ENCODE measurements around the gene RPS13. TPM values are rescaled to one million over a fixed set of nuclear protein-coding genes. Genes with fewer than 3 reads are reported as not detected.
A peak's percentile ranks its signal among the peaks of the same experiment; 100 is the strongest.

The RPS13 gene
- 100 to 1,000 TPM; 660 to 806 TPM for total RNA-seq

GRCh38 chr11:17077520-17078401 is at the start of gene RPS13:
Gene RPS13, minus strand, starts transcription at chr11:17077667. Its CDS starts 26 bp downstream, at chr11:17077641.
- peak; percentile 97 to 98 (median 98) for DNase-seq
- Histone ChIP-seq H3K27ac (peak within 1 kb of the TSS; percentile 75 to 94 (median 90)), H3K4me1 (peaks cover 29% of the 10 kb centered on the region), H3K36me3 (replicated peaks in 1 of 2; ENCODE audit: insufficient read depth in 1 of 2, low read depth in 2 of 2) (peaks cover 6 to 21% of the 10 kb centered on the region in 2 donors), H3K9me3 (no peaks in the 10 kb centered on the region), H3K27me3 (no peaks in the 10 kb centered on the region), H3K4me3 (peak within 1 kb of the TSS; percentile 84 to 88)
- ATAC-seq: peak; percentile 100
- intact Hi-C loops (cut with DNase I): no loop called here
- 0% methylated on average over 17 to 55 of the region's 55 CpGs for WGBS, 2 donors
- TF ChIP-seq POLR2A (IDR thresholded peaks at IDR 0.05): peak; percentile 64 to 95 (median 94)
- peak in 1 of 7 experiments; percentile 8 for TF ChIP-seq CTCF (IDR thresholded peaks at IDR 0.05)

GRCh38 chr11:17121981-17122380 is 44.5 kb upstream of the RPS13 start:
- no peak for ATAC-seq
- H3K4me3 ChIP-seq: no peak overlapping the region
- 93 to 94% methylated on average over 2 of the region's 2 CpGs for WGBS, 2 donors
- H3K27me3 ChIP-seq: no peaks in the 10 kb centered on the region
- H3K36me3 ChIP-seq (replicated peaks in 1 of 2; ENCODE audit: insufficient read depth in 1 of 2, low read depth in 2 of 2): peaks cover 2 to 4% of the 10 kb centered on the region in 2 donors
- H3K4me1 ChIP-seq: no peaks in the 10 kb centered on the region
- DNase-seq: no peak
- H3K27ac ChIP-seq: no peak overlapping the region
- intact Hi-C loops (cut with DNase I): no loop called here
- TF ChIP-seq CTCF (IDR thresholded peaks at IDR 0.05): no peak
- no peak for TF ChIP-seq POLR2A (IDR thresholded peaks at IDR 0.05)
- H3K9me3 ChIP-seq: no peaks in the 10 kb centered on the region

- Histone ChIP-seq H3K9me3 (no peaks in the 10 kb centered on the region), H3K4me3 (no peak overlapping the region), H3K36me3 (replicated peaks in 1 of 2; ENCODE audit: insufficient read depth in 1 of 2, low read depth in 2 of 2) (peaks cover 5 to 7% of the 10 kb centered on the region in 2 donors), H3K27ac (no peak overlapping the region), H3K4me1 (no peaks in the 10 kb centered on the region), H3K27me3 (no peaks in the 10 kb centered on the region)
- no peak for TF ChIP-seq CTCF (IDR thresholded peaks at IDR 0.05)
- TF ChIP-seq POLR2A (IDR thresholded peaks at IDR 0.05): no peak
- intact Hi-C loops (cut with DNase I): no loop called here
- no peak for ATAC-seq
- DNase-seq: no peak
- WGBS, 2 donors: 96 to 99% methylated on average over 4 of the region's 4 CpGs
These were observed 39.8 kb upstream of the RPS13 start for GRCh38 chr11:17117262-17117661.

GRCh38 chr11:17116117-17116516 is 38.6 kb upstream of the RPS13 start:
- Histone ChIP-seq H3K4me3 (no peak overlapping the region), H3K9me3 (no peaks in the 10 kb centered on the region), H3K36me3 (replicated peaks in 1 of 2; ENCODE audit: insufficient read depth in 1 of 2, low read depth in 2 of 2) (peaks cover 5 to 7% of the 10 kb centered on the region in 2 donors), H3K4me1 (no peaks in the 10 kb centered on the region), H3K27ac (no peak overlapping the region), H3K27me3 (no peaks in the 10 kb centered on the region)
- intact Hi-C loops (cut with DNase I): no loop called here
- no peak for ATAC-seq
- TF ChIP-seq POLR2A (IDR thresholded peaks at IDR 0.05): no peak
- no peak for TF ChIP-seq CTCF (IDR thresholded peaks at IDR 0.05)
- no peak for DNase-seq
- WGBS, 2 donors: 79 to 83% methylated on average over 1 of the region's 1 CpG
